Breast epithelium (tissue), 3 donors: ENCODE measurements around the gene PRKG1.

Experiments used
- CTCF ChIP-seq, 3 donors: fragments of 450-650 bp; IDR thresholded peaks; one replicate each; pipeline ENCODE4 v1.5.1; 2016 to 2017; ENCODE audit warnings: antibody characterized with exemption in 3 of 3, mild to moderate bottlenecking in 3 of 3, moderate library complexity in 3 of 3
- POLR2A ChIP-seq: fragments of 450-650 bp; IDR thresholded peaks from one replicate; pipeline ENCODE4 v1.6.1; 2016; ENCODE audit warnings: antibody characterized with exemption, mild to moderate bottlenecking, moderate library complexity
- POLR2AphosphoS5 ChIP-seq, 3 donors: sonication (generic); formaldehyde crosslinking; IDR thresholded peaks; one replicate each; pipeline ENCODE4 v1.6.1; 2017; ENCODE audit warnings: antibody characterized with exemption in 3 of 3

- TF ChIP-seq CTCF (IDR thresholded peaks at IDR 0.05) (no peak), POLR2AphosphoS5 (IDR thresholded peaks at IDR 0.05) (no peak), POLR2A (no peak)
Observed at GRCh38 chr10:51588984-51589383, 514.7 kb downstream of the PRKG1 start.
